Right atrium auricular region (tissue), 2 donors: ENCODE results near the gene LRRFIP1. TPM values are rescaled to one million over a fixed set of nuclear protein-coding genes. Genes with fewer than 3 reads are reported as not detected.

Experiments used
- DNase-seq: peaks from one replicate; pipeline ENCODE4 v3.0.0-alpha.2; 2019; ENCODE audit warnings: low spot score
- H3K27ac ChIP-seq, 2 donors: fragments of 200-600 bp; sonication (generic); 1 replicate in 1 of 2; 2 replicates in 1 of 2; pipeline ENCODE4 v1.5.1; 2016 to 2019
- H3K27me3 ChIP-seq, 2 donors: fragments of 200-600 bp; sonication (generic); one replicate each; pipeline versions ENCODE4 v1.5.1 to v1.6.0; 2017 to 2019
- H3K36me3 ChIP-seq: fragments of 200-600 bp; sonication (generic); one replicate; pipeline ENCODE4 v1.5.1; 2016
- H3K4me1 ChIP-seq, 2 donors: fragments of 200-600 bp; sonication (generic); one replicate each; pipeline versions ENCODE4 v1.5.1 to v1.6.0; 2017 to 2019
- H3K4me3 ChIP-seq, 2 donors: fragments of 200-600 bp; sonication (generic); 1 replicate in 1 of 2; 2 replicates in 1 of 2; pipeline ENCODE4 v1.5.1; 2017 to 2019; ENCODE audit warnings: mild to moderate bottlenecking in 1 of 2, moderate library complexity in 1 of 2
- H3K9me3 ChIP-seq, 2 donors: fragments of 200-600 bp; sonication (generic); one replicate each; pipeline ENCODE4 v1.5.1; 2019
- total RNA-seq, 2 donors: library from RNA; depleted of rRNA; stranded (reverse); fragments of >200 nt; gene quantifications; one replicate each; pipeline ENCODE4 v1.1.0, GENCODE V29; 2016
- TF ChIP-seq, protein P1 (sequence below), 2 donors: fragments of 200-600 bp; sonication (generic); IDR thresholded peaks; one replicate each; pipeline ENCODE4 v1.5.1; 2019; ENCODE audit warnings: antibody characterized with exemption in 2 of 2

The LRRFIP1 gene, protein sequence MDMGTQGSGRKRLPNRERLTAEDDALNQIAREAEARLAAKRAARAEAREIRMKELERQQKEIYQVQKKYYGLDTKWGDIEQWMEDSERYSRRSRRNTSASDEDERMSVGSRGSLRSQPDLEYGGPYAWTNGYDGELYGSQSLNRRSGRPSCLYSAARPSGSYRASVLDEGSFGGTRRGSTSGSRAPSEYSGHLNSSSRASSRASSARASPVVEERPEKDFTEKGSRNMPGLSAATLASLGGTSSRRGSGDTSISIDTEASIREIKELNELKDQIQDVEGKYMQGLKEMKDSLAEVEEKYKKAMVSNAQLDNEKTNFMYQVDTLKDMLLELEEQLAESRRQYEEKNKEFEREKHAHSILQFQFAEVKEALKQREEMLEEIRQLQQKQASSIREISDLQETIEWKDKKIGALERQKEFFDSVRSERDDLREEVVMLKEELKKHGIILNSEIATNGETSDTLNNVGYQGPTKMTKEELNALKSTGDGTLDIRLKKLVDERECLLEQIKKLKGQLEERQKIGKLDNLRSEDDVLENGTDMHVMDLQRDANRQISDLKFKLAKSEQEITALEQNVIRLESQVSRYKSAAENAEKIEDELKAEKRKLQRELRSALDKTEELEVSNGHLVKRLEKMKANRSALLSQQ
- 10 to 100 TPM; 71.2 to 88.5 TPM for total RNA-seq

DNA sequence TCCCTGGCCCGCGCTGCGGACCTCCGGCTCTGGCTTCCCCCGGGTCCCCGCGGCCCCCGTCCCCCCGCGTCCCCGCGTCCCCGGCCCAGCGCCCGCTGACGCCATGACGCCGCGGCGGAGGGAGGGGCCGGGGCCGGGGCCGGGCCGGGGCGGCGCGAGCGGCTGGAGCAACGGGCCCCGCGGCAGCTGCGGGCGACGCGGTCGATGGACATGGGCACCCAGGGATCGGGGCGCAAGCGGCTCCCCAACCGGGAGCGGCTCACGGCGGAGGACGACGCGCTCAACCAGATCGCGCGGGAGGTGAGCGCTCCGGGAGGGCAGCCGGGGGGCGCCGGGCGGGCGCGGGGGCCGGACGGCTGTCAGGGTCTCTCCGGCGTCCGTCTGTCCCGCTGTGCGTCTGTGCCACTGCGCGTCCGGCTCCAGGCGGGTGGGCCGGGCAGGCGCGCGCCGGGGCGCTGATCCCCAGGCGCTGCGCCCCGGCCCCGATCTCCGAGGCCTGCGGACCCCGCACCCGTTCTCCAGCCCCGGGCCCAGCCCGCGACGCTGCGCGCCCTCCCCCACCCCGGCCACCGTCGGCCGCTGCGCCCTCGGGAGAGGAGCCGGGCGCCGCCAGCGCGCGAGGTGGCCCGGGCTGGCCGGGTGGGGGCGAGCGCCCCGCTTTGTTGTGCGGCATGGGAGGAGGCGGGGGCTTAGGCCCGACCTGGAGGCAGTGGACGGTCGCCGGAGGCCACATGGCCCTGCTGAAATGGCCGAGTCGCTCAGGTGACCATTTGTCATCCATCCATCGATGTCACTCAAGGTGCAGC is at the start of gene LRRFIP1:
Gene LRRFIP1 (plus strand): TSS at position 147 of the 806 bp plus-strand sequence. CDS start 58 bp downstream, at position 205.
- Histone ChIP-seq H3K27ac (peak within 1 kb of the TSS; percentile 89 to 91), H3K4me3 (peak within 1 kb of the TSS; percentile 75 to 78), H3K9me3 (no peaks in the 10 kb centered on the region), H3K36me3 (no peaks in the 10 kb centered on the region), H3K27me3 (no peaks in the 10 kb centered on the region), H3K4me1 (peaks cover 0 to 56% of the 10 kb centered on the region in 2 donors)
- TF ChIP-seq, protein P1, sequence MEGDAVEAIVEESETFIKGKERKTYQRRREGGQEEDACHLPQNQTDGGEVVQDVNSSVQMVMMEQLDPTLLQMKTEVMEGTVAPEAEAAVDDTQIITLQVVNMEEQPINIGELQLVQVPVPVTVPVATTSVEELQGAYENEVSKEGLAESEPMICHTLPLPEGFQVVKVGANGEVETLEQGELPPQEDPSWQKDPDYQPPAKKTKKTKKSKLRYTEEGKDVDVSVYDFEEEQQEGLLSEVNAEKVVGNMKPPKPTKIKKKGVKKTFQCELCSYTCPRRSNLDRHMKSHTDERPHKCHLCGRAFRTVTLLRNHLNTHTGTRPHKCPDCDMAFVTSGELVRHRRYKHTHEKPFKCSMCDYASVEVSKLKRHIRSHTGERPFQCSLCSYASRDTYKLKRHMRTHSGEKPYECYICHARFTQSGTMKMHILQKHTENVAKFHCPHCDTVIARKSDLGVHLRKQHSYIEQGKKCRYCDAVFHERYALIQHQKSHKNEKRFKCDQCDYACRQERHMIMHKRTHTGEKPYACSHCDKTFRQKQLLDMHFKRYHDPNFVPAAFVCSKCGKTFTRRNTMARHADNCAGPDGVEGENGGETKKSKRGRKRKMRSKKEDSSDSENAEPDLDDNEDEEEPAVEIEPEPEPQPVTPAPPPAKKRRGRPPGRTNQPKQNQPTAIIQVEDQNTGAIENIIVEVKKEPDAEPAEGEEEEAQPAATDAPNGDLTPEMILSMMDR (IDR thresholded peaks at IDR 0.05), result peak in 1 of 2 donors; percentile 30
- DNase-seq, result no peak

DNA sequence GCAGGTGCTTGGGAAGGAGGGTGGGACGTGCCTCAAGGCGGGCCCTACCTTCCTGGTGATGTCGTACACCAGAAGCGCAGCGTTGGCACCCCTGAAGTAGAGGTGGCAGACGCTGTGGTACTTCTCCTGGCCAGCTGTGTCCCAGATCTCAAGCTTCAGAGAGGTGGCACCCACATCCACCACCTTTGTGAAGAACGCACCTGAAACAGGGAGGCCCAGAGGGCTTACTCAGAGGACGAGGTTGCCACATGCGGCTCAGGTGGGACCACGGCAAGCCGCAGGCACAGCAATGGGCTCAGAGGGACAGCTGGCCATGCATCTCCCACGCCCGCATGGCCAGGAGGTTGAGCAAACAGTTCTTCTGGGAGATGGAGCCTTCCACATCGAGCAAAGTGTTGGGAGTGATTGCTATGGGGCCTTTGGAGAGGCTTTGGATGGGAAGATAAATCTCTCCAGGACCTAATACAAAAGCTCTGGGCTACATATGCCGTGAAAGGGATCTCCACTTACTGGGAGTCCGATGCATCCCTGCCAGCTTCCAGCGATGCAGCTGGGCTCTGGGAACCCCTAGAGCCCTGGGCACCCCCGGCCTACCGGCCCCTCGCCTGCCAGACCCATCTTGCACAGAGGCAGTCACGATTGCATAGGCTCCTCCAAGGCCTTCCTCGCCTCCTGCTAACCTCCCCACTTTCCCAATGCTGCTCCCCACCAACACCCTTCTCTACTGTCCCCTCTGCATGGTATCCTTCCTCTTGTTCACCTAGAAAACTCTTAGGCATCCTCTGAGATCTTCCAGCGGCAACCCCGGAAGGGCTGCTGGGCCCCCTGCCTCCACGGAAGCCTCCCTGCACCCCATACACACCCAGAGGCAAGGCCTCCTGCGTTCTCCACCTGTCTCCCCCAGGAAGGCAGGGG is 49.2 kb upstream of the LRRFIP1 start:
- Histone ChIP-seq H3K27me3 (no peaks in the 10 kb centered on the region), H3K4me3 (no peak overlapping the region), H3K9me3 (no peaks in the 10 kb centered on the region), H3K36me3 (no peaks in the 10 kb centered on the region), H3K27ac (no peak overlapping the region), H3K4me1 (peaks cover 0 to 19% of the 10 kb centered on the region in 2 donors)
- TF ChIP-seq, protein P1 (IDR thresholded peaks at IDR 0.05), result no peak
- no peak for DNase-seq

DNA sequence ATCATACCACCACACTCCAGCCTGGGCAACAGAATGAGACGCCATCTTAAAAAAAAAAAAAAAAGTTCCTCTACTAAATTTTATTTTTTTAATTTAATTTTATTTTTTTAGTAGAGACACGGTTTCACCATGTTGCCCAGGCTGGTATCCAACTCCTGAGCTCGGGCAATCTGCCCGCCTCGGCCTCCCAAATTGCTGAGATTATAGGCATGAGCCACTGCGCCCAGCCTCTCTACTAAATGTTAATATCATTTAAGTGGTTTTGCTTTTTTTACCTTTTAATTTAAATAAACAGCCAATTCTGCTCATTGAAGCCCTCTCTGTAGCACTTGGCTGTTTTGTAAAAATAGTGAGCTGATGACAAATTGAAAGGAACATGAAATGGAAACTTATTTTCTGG is 46.1 kb upstream of the LRRFIP1 start:
- peaks cover 0 to 19% of the 10 kb centered on the region in 2 donors for H3K4me1 ChIP-seq
- no peaks in the 10 kb centered on the region for H3K9me3 ChIP-seq
- no peaks in the 10 kb centered on the region for H3K36me3 ChIP-seq
- peak overlapping the region in 1 of 2 donors; percentile 30 for H3K4me3 ChIP-seq
- no peak for DNase-seq
- H3K27ac ChIP-seq, result peak overlapping the region; percentile 81 to 89
- H3K27me3 ChIP-seq, result no peaks in the 10 kb centered on the region
- TF ChIP-seq, protein P1 (IDR thresholded peaks at IDR 0.05), result no peak

DNA sequence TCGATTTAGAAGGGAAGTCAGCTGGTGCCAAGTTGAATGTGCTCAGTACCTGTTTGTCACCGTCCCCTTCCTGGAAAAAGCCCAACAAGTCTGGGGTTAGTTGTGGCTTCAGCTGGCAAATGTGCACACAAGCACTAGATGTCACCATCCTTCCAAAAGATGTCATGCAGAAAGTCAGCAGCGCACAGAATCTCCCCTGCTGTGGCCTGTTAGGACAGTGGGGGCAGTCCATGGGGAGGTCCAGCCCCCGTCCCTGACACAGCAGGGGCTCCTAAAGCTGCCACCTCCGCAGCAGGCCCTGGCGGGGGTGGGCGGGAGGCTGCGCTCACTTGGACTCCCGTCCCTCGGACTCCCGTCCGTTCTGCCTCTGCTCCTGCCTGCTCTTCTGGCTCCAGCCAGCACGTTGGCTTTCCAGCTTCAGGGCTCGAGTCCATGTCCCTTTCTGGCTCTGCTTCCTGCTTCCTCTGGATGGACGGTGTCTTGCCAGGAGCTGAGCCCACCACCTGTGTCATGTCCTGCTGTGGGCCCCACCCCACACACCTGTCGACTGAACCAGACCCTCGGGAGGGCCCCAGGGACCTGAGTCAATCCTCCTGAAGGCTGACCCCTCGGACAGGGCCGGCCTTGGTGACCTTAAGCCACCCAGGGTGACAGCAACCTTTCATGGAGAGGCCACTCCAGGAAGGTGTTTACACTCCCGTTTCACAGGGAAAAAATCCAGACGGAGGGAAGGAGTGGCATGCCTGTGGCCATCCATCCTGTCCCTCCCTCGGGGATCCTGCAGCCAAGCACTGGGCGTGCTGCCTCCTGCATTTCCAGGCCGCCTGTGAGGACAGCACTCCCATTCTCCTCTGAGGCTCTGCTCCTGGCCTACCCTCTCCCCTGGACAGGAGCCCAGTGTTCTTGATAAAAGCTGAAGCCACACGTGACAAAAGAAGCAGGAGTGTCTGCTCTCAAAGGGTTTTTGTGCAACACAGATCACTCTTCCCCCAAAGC is 45.3 kb upstream of the LRRFIP1 start:
- H3K36me3 ChIP-seq, result no peaks in the 10 kb centered on the region
- H3K9me3 ChIP-seq, result no peaks in the 10 kb centered on the region
- peak overlapping the region in 1 of 2 donors; percentile 30 for H3K4me3 ChIP-seq
- peak; percentile 88 for DNase-seq
- TF ChIP-seq, protein P1 (IDR thresholded peaks at IDR 0.05), result peak; percentile 29 to 69
- H3K4me1 ChIP-seq, result peaks cover 0 to 19% of the 10 kb centered on the region in 2 donors
- H3K27me3 ChIP-seq, result no peaks in the 10 kb centered on the region
- peak overlapping the region; percentile 81 to 89 for H3K27ac ChIP-seq
